OCI-LY1 (cell line): ENCODE measurements around the gene CTDSPL.

Experiments
- H2AFZ ChIP-seq: fragments of 200-600 bp; sonication (generic), shearing (Covaris generic); 2 replicates; pipeline ENCODE4 v1.6.0; 2014; ENCODE audit warnings: antibody characterized with exemption, mild to moderate bottlenecking, low read length
- H3F3A ChIP-seq: fragments of 200-600 bp; sonication (generic), shearing (Covaris generic); 2 replicates; pipeline ENCODE4 v1.6.0; 2014; ENCODE audit warnings: mild to moderate bottlenecking, antibody characterized with exemption, low read length, moderate library complexity; ENCODE audit not compliant: insufficient read depth
- H3K27ac ChIP-seq: fragments of 200-600 bp; sonication (generic); 2 replicates; pipeline ENCODE4 v1.5.1; 2014; ENCODE audit warnings: low read length, mixed run types, mild to moderate bottlenecking, low read depth; ENCODE audit not compliant: poor library complexity, severe bottlenecking
- H3K27me3 ChIP-seq: fragments of 200-600 bp; sonication (generic); 2 replicates; pipeline ENCODE4 v1.6.0; 2014; ENCODE audit warnings: antibody characterized with exemption, mild to moderate bottlenecking, low read length, moderate library complexity; ENCODE audit not compliant: insufficient read depth
- H3K36me3 ChIP-seq: fragments of 200-600 bp; sonication (generic); 2 replicates; pipeline ENCODE4 v1.6.1; 2014; ENCODE audit warnings: mild to moderate bottlenecking, antibody characterized with exemption, low read length, moderate library complexity, mixed read lengths; ENCODE audit not compliant: insufficient read depth
- H3K4me1 ChIP-seq: fragments of 200-600 bp; sonication (generic); 2 replicates; pipeline ENCODE4 v1.5.1; 2014; ENCODE audit warnings: mild to moderate bottlenecking, low read length, moderate library complexity; ENCODE audit not compliant: insufficient read depth, severe bottlenecking
- H3K4me2 ChIP-seq: fragments of 200-600 bp; sonication (generic), shearing (Covaris generic); 2 replicates; pipeline ENCODE4 v1.6.1; 2014; ENCODE audit warnings: low read length
- H3K4me3 ChIP-seq: fragments of 200-600 bp; sonication (generic); 2 replicates; pipeline ENCODE4 v1.5.1; 2014; ENCODE audit warnings: low read length, low read depth, mild to moderate bottlenecking, mixed read lengths; ENCODE audit not compliant: poor library complexity, severe bottlenecking
- H3K79me2 ChIP-seq: fragments of 200-600 bp; shearing (Covaris generic); 2 replicates; pipeline ENCODE4 v1.6.1; 2016; ENCODE audit warnings: mixed run types, low read length, mixed read lengths; ENCODE audit not compliant: insufficient read depth
- H3K9ac ChIP-seq: fragments of 200-600 bp; sonication (generic), shearing (Covaris generic); 2 replicates; pipeline ENCODE4 v1.6.1; 2014; ENCODE audit warnings: mild to moderate bottlenecking, low read length, mixed read lengths
- H3K9me2 ChIP-seq: fragments of 200-600 bp; sonication (generic), shearing (Covaris generic); 2 replicates; pipeline ENCODE4 v1.6.1; 2014; ENCODE audit warnings: low read depth, mild to moderate bottlenecking, low read length, mixed read lengths
- H3K9me3 ChIP-seq: fragments of 200-600 bp; shearing (Covaris generic); 2 replicates; pipeline ENCODE4 v1.6.1; 2014; ENCODE audit warnings: low read length, mixed read lengths
- H4K20me1 ChIP-seq: fragments of 200-600 bp; sonication (generic), shearing (Covaris generic); 2 replicates; pipeline ENCODE4 v1.6.0; 2016; ENCODE audit warnings: mild to moderate bottlenecking, low read length; ENCODE audit not compliant: insufficient read depth
- CTCF ChIP-seq: fragments of 200-600 bp; sonication (generic), shearing (Covaris generic); IDR thresholded peaks from 2 replicates; pipeline ENCODE4 v1.5.1; 2017; ENCODE audit warnings: mild to moderate bottlenecking, antibody characterized with exemption, low read length, moderate library complexity, mixed read lengths
- EZH2 ChIP-seq: fragments of 200-600 bp; sonication (generic), shearing (Covaris generic); IDR thresholded peaks from 2 replicates; pipeline ENCODE4 v1.8.0; 2017; ENCODE audit warnings: borderline replicate concordance, mixed run types, mild to moderate bottlenecking, antibody characterized with exemption, low read length, moderate library complexity, mixed read lengths

CTDSPL gene

GRCh38 chr3:37997342-37997741, 135.7 kb downstream of the CTDSPL start:
- H3K9me3 ChIP-seq = no peaks in the 10 kb centered on the region
- H3K4me3 ChIP-seq = no peak overlapping the region
- peaks cover 16% of the 10 kb centered on the region; the same call in 1 of the 2 replicates for H3K36me3 ChIP-seq

DNA sequence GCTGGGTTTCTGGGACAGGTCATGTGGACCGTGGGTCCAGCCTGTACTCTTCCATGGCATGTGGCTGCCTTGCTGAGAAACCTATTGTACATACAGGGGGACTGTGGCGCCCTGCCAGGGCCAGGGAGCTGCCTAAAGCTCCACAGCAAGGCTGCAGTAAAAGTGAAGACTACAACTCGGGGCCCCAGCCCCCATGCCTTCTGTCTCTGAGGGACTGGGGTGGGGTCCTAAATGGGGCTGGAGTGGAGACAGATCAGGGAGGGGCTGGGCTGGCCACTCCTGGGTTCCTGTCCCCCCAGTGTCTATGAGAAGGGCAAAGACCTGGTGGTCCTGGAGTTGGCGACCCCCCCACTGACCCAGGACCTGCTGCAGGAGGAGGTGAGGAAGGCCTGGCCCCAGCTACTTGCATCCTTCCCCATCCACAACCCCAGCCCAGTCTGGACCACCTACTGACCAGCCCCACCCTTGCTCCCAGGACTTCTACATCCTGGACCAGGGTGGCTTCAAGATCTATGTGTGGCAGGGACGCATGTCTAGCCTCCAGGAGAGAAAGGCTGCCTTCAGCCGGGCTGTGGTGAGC, 136.2 kb downstream of the CTDSPL start:
- Histone ChIP-seq H3K4me3 (peak overlapping the region; percentile 57), H3K36me3 (peaks cover 22% of the 10 kb centered on the region; the same call in 1 of the 2 replicates), H4K20me1 (no peaks in the 10 kb centered on the region), H3F3A (no peaks in the 10 kb centered on the region), H3K27ac (peak overlapping the region; percentile 87), H3K9ac (peak overlapping the region; percentile 86), H3K27me3 (no peaks in the 10 kb centered on the region), H3K4me2 (peak overlapping the region; percentile 85), H3K79me2 (no peaks in the 10 kb centered on the region), H3K4me1 (peaks cover 41% of the 10 kb centered on the region), H2AFZ (no peak overlapping the region), H3K9me2 (no peaks in the 10 kb centered on the region), H3K9me3 (no peaks in the 10 kb centered on the region)
- TF ChIP-seq EZH2 = no peak

More at GRCh38 chr3:37997342-37997741, 135.7 kb downstream of the CTDSPL start:
- H3K79me2 ChIP-seq = no peaks in the 10 kb centered on the region
- H3K9me2 ChIP-seq = no peaks in the 10 kb centered on the region
- no peak overlapping the region for H3K4me2 ChIP-seq
- H3K27me3 ChIP-seq = no peaks in the 10 kb centered on the region
- no peak for TF ChIP-seq EZH2
- no peak for TF ChIP-seq CTCF
- no peak overlapping the region for H2AFZ ChIP-seq
- no peak overlapping the region for H3K9ac ChIP-seq
- no peaks in the 10 kb centered on the region for H4K20me1 ChIP-seq
- H3F3A ChIP-seq = no peaks in the 10 kb centered on the region
- peaks cover 41% of the 10 kb centered on the region for H3K4me1 ChIP-seq
- peak overlapping the region; percentile 9 for H3K27ac ChIP-seq

DNA sequence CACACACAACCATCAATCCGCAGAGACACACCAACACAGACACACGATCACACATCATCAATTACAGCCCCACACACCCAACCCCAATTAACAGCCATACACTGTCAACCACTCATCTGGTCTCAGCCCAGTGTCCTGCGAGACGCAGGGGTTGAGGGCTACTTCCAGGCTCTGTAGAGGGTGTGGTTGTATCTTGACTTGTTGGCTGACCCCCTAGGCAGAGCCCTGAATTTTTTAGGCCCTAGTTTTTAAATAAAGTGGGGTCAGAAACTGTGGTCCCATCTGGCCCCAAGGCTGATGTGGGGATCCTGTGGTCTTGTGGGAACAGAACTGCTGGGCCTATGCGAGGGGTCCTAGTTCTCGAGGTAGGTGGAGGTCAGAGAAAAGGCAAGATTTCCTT, 138.2 kb downstream of the CTDSPL start:
- Histone ChIP-seq H3K9me3 (no peaks in the 10 kb centered on the region), H3K27ac (no peak overlapping the region), H3K9ac (no peak overlapping the region), H3K9me2 (no peaks in the 10 kb centered on the region), H4K20me1 (no peaks in the 10 kb centered on the region), H3K4me2 (no peak overlapping the region), H3K27me3 (no peaks in the 10 kb centered on the region), H3K79me2 (no peaks in the 10 kb centered on the region), H3K4me3 (no peak overlapping the region), H3F3A (no peaks in the 10 kb centered on the region), H3K4me1 (peaks cover 30% of the 10 kb centered on the region), H2AFZ (no peak overlapping the region), H3K36me3 (peaks cover 22% of the 10 kb centered on the region; the same call in 1 of the 2 replicates)
- TF ChIP-seq EZH2 = no peak
- no peak for TF ChIP-seq CTCF

GRCh38 chr3:38000242-38000916, 138.7 kb downstream of the CTDSPL start:
- Histone ChIP-seq H3K9me2 (no peaks in the 10 kb centered on the region), H3K4me2 (no peak overlapping the region), H3K36me3 (peaks cover 22% of the 10 kb centered on the region; the same call in 1 of the 2 replicates), H3K9ac (no peak overlapping the region), H3K79me2 (no peaks in the 10 kb centered on the region), H3F3A (no peaks in the 10 kb centered on the region), H3K27ac (no peak overlapping the region), H3K27me3 (no peaks in the 10 kb centered on the region), H3K4me3 (no peak overlapping the region), H2AFZ (no peak overlapping the region), H3K4me1 (peaks cover 26% of the 10 kb centered on the region), H4K20me1 (no peaks in the 10 kb centered on the region), H3K9me3 (no peaks in the 10 kb centered on the region)
- TF ChIP-seq CTCF = no peak
- TF ChIP-seq EZH2 = no peak
